ENCODE data around the gene CYRIA. TPM values are rescaled to one million over a fixed set of nuclear protein-coding genes. Genes with fewer than 3 reads are reported as not detected.

CYRIA gene
- polyA plus RNA-seq, 4 donors = 3.1 to 3.8 (median 3.4) TPM

DNA sequence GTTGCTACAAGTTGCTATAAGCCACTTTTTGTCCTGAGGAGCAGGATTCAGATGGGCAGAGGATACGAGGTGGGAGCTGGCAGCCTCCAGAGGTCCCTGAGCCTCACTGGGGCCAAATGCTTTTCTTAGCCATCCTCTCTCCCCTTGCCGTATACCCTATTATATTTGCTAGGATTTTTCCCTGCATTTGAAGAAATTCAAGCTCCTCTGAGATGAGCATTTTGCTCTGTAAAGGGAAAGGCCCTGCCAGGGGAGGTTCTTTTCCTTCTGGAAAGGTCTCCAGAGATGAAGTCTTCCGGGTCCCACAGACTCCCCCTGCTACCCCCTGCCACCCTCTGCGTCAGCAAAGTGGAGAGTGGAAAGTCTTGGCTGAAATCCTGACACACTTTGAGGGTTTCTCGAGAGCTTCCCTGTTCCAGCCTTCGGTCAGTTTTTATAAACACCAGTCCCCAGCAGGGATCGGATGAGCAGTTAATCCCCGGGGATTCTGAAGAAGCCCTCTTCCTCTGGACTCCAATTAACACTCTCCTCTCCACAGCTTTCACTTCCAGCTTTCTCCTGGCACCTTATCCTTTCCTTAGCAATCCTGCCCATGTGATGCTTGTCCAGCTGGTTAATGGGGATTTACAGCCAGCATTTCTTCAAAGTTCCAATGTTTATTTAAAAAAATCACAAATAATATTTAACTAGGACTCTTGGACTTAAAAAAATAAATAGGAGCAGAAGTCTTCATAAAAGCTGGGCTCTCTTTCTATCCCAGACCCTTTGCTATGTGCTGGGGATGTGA, 13.1 kb downstream of the CYRIA start:
- DNase-seq (ENCODE audit: low read depth in 4 of 4, low spot score in 3 of 4) = no peak

DNA sequence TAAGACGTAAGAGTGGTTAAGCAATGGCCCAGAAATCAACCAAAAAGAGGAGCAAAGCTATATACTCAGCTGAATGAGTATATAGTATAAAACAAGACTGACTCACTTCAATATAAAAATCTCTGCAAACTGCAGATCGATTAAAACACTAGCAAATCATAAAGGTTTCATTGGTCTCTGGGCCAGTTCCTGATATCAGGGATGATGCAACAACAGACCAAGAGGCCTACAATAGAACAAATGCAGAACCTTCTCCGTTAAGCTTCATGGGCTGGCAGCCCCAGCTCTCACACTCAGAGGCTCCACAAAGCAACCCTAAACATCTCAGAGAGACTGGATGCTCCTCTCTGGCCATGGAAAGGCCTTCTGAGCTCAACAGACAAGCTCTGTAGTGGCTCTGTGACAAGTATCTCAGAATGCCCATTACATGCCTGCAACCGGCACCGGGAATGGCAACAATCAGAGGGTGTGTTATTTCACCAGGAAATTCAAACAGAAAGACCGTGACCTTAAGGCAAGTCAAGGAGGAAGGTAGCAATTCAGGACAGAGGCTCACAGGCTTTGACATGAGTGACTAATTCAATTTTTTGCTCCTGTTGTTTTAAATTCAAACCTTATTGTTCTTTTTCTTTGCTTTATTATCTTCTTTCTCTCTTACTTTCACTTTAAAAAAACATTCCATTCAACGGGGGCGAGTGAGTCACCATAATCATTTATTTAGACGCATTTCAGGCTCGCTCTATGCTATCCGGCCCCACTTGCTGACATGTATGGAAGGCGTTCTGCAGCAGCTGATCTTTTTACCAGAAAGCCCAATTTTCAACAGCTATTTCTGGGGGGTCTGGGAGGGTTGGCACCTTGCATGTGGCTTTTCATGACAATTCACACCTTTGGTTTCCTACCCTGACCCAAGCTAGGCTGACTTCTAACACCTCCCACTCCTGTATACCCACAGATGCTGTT, 15.1 kb downstream of the CYRIA start:
- DNase-seq (ENCODE audit: low read depth in 4 of 4, low spot score in 3 of 4) = no peak

DNA sequence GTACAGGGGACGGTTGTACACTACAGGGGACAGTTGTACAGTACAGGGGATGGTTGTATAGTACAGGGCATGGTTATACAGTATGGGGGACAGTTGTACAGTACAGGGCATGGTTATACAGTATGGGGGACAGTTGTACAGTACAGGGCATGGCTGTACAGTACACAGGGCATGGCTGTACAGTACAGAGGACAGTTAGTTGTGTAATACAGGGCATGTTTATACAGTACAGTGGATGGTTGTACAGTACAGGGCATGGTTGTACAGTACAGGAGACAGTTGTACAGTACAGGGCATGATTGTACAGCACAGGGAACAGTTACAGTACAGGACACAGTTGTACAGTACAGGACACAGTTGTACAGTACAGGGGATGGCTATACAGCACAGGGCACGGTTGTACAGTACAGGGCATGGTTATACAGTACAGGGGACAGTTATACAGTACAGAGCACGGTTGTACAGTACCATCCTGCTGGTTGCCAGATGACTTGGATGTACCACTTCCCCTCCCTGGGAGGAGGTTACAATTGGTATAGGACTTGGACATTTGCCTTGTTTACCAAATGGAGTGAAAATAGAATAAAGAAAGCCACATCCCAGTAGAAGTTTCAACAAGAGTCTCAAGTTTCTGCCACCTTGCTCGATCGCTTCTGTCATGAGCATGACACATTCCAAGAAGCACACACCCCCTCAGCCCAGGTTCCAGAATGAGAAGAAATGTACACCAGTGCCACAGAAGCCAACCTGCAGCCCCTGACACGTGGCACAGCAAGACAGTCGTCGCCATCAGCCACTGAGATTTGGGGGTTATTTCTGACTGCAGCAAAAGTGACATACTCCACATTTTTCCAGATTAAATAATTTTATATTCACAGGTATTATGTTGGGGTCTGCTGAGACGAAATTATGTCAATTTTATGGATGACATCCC, 16.0 kb downstream of the CYRIA start:
- DNase-seq (ENCODE audit: low read depth in 4 of 4, low spot score in 3 of 4) = no peak

DNA sequence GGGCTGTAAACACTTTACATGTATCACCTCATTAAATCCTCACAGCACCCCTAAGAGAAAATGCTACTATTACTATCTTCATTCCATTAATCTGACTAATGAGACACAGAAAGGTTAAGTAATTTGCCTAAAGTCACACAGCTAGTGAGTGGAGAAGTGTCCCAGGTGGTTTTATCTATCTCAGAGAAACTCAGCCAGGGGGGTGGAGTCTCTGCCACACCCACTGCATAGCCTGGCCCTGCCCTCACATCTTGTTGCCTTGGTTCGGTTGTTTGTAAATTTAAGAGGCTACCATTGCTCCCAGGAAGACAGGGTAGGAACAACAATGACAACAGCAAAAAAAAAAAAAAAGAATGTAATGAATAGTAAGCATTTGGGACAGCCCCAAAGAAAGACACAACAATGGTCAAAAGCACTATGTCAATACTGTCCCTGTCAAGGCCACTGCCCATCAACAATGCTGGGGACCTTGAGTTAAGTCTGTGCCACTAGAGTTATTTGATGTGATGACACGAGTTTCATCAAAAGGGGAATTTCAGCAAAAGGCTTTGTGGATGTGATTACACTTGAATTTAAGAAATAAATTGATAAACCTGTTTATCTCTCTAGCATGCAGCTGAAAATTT, 17.5 kb downstream of the CYRIA start:
- DNase-seq (ENCODE audit: low read depth in 4 of 4, low spot score in 3 of 4) = no peak

DNA sequence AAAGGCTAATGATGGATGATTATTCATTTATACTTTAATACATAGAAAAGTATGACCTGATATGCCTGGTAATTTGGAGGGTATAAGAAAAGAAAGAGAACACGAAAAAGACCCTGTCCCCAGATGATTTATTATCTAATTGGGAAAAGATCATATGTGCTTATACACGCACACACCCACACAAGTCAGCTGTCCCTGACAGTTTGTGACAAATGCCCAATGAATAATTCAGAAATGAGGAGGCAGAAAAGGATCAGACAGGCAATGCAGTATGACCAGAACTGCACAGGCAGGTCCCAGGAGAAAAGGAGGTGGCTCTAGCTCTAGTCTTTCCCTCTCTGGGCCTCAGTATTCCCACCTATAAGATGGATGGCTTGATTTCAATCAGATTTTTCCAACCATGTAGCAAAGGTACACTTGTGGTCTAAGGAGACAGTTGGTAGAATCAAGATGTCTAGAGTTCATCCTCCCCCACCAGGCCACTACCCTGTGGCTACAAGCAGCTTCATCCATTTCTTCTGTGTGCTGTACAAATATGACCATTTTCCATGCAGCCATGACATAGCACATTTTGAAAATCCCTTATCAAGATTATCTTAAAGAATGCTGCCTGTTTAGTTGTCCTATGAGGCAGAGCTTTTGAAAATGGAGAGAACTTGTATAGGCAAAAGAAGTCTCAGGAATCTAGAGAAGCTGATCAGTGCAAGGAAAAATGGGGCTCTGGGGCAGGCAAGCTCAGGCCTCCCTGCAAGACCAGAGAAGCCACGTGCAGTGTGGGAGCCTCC, 19.7 kb downstream of the CYRIA start:
- no peak for DNase-seq (ENCODE audit: low read depth in 4 of 4, low spot score in 3 of 4)

DNA sequence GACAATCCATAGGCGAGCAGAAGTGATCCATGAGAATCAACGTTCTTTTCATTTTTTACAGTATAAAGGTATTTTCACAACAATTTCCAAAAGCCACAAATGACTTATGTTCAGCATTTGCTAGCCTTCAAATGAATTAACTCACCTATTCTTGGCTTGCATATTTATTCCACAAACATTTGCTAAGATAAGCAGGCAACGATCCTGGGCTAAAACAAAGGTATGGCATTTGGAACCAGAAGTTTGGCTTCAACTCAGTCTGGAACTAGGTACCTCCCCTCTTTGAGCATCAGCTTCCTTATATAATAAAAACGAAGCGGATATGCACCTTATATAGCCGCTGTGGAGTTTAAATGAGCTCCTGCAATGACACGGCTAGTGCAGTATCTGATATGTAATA, 20.5 kb downstream of the CYRIA start:
- no peak for DNase-seq (ENCODE audit: low read depth in 4 of 4, low spot score in 3 of 4)

DNA sequence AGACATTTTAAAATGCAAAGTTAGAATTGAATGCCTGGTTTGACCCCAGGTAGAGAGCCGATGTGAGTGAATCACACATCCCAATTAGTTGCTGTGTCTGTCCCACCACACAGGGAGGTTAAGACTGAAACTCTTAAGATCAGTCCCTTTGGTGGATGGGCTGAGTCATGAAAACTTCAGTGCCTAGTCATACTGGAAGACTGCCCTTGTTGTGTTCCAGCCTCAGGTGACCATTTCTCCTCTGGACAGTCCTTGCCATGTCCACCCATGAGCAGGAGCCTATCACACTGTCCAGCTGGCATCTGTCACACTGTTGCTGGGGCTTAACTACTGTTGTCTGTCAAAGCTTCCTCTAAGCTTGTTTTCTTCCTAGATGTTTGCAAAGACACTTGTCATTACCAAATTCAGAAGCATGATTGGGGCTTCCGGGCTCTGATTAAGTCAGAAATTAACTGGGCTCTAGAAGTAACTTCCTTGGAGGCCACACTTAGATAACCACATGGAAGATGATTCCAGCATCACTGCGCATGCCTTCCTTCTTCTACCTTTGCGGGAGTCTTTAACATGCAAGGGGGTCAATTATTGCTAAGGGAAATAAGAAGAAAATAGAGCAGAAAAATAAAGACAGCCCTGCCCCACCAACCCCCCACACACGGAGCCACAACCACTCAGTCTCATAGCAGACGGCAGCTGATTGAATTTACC, 21.3 kb downstream of the CYRIA start:
- no peak for DNase-seq (ENCODE audit: low read depth in 4 of 4, low spot score in 3 of 4)

DNA sequence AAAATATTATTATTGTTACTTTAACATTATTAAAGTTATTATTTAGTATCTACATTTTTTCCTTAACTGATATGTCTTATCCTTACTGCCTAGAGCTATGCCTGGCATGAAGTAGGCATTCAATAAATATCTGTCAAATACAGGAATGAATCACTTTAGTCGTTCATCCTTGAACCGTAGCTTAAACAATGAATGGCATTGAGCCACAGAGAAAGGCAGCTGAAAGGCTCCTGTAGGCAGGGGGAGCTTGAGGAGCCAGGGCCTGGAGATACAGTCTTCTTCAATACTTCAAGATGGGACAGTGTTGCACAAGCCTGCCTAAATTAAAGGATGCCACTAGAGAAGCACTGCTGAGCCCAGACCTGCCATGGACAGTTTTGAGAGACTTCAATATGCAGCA, 22.5 kb downstream of the CYRIA start:
- no peak for DNase-seq (ENCODE audit: low read depth in 4 of 4, low spot score in 3 of 4)

DNA sequence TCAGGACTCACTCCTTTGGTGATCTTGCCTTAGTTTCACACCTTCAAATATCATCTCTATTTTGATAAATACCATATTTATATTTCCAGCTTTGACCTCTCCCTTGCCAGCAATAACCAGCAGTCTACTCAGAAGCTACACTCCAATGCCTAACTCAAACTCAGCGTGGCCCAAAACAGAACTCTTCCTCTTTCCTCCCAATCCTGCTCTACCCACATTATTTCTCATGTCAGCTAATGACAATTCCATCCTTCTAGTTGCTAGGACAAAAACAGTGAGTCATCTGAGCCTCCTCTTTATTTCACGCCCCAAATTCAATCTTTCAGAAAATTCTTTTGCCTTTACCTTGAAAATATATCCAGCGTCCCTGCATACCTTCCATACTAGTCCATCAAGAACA, 23.5 kb downstream of the CYRIA start:
- no peak for DNase-seq (ENCODE audit: low read depth in 4 of 4, low spot score in 3 of 4)

DNA sequence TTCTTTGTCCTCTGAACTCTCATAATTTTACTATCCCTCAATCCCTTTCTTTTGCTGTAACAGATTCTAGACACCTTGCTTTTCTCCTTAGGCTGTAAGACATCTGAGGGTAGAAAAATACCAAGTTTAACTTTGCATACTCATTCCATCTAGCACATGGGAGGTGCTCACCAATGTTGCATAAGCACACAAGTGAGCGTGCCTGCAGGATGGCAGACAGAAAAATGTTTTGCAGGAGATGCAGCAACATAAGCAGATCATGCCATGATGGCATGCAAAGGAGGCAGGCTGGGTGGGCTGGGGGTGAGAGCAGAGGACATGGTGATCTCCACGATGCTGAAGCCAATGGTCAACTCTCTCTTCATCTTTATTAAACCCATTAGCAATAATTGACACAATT, 24.1 kb downstream of the CYRIA start:
- DNase-seq (ENCODE audit: low read depth in 4 of 4, low spot score in 3 of 4) = no peak

DNA sequence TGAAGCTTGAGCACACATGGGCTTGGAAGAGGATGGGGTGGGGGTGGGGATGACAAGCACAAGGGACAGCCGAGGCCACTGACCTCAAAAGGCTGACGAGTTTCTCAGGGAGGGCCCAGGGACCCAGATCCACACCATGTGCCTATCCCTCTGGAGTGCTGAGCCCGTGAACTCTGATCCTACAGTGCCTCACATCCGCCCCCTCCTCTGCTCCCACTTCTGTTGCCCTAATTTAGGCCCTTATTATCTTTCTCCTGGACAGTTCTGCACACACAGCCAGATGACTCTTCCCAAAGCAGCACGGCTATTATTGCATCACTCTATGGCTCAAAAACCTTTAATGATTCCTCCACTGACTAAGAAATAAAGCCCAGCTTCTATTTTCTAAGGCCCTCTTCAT, 24.8 kb downstream of the CYRIA start:
- no peak for DNase-seq (ENCODE audit: low read depth in 4 of 4, low spot score in 3 of 4)

DNA sequence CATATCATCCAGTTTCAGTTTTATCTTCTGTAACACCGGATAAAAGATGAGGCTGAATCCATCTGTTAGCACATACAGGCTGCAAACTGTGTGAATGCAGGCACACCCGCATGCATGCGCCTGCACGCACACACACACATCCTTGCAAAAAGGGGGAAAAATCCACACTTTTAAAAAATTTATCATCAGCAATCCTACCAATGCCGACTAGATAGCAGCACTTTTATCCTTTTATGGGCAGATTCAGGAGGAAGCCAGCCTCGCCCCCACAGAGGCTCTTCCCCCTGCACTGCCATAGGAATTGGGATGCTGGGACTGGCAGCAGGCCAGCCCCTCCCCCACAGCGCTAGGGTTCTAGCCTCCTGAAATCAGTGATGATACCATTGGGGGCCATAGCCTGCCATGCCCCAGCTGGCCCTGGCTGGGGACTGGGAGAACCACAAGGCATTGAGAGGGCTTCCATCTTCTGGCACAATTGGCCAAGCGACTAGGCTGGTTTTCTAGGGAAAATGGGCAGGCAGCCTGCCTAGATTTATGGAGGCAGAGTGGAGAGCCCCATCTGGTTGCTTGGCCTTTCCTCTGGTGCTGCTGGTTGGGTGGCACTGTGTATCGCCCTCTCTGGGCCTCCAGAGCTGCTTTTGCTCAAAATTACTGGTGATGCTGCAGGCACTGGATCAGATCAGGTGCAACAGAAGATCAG, 25.5 kb downstream of the CYRIA start:
- DNase-seq (ENCODE audit: low read depth in 4 of 4, low spot score in 3 of 4) = no peak

DNA sequence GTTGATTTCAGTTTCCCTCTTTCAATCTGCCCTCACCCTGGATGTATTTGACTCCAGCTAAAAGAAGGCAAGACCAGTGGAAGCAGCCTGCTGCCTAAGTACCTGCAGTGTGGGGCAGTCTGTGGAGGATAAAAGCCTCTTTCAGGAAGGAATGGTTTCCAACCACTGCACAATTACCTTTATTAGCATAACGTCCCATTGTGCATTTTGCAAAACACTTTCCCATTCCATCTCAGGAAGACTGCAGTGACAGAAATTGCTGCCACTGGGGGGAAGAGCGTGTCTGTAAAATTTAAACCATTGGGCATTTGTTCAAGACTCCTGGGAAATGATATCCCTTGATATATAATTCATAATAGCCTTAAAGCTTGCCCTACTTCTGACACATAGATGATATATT, 26.2 kb downstream of the CYRIA start:
- no peak for DNase-seq (ENCODE audit: low read depth in 4 of 4, low spot score in 3 of 4)

DNA sequence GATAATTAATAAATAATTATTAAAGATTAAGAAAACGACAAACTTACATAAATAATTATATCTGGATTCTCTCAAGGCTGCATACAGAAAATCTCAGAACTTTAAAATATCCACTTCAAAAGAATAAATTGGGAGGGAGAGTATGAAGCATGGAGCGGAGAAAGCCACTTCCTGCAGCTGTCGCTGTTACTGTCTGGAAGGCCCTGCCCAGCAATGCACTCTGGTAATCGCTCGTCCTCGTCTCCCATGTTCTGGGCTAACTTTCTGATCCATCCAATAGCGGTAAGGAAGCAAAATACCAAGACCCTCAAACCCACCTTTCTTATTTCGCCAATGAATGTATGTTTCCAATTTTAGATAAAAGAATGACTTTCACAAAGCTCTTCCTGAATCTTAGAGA, 26.7 kb downstream of the CYRIA start:
- no peak for DNase-seq (ENCODE audit: low read depth in 4 of 4, low spot score in 3 of 4)

DNA sequence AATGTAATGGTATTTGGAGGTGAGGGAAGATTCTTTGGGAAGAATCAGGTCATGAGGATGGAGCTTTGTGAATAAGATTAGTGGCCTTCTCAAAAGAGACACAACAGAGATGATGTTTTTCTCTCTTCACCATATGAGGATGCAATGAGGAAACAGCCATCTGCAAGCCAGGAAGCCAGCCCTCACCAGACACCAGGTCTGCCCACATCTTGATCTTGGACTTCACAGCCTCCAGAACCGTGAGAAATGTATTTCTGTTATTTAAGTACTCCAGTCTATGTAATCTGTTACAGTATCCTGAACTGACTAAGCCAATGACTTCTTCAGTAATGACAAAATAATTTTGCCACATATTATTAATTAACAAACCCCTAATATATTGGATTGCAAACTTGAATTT, 28.3 kb downstream of the CYRIA start:
- DNase-seq (ENCODE audit: low read depth in 4 of 4, low spot score in 3 of 4) = no peak

DNA sequence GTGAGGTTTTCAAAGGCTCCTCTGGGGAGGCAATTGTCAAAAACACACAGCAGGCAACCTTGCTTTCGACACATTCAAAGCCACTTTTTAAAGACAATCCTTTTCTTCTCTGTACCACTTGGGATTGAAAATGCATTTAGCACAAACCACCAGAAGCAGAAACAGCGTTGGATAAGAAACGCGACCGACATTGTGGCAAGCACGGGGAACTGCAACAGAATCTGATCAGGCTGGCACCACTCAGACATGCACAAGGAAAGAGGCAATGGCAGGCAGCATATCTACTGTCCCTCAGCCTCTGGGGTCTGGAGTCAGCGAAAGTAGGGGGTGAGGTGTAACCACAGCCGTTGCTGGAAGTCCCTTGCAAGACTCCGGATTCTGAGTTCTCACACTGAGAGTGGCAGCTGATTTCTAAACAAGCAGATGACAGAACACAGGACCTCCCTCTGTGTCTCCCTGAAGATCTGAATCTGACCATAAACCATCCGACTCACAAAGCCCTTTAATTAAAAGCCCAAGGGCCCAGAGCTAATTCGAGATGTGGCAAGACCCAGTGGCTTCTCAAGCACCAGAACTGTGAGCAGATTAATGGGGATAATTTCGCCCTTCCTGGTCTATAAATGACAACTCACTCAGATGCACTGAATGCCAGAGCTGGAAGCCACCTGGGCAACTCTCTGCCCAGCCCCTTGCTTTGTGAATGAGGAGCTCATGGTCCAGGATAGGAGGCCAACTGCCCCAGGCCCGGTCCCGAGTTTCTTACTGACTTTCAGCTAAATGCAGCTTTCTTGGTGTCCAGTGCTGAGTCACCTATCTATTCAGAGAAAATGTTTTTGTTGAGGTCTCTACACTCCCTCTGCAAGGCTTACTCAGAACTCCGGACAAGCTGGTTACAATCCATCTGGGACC, 29.6 kb downstream of the CYRIA start:
- no peak for DNase-seq (ENCODE audit: low read depth in 4 of 4, low spot score in 3 of 4)

Data from right renal pelvis (tissue), 4 donors.